Measurements from ENCODE around the gene ABCC1. TPM values are rescaled to one million over a fixed set of nuclear protein-coding genes. Genes with fewer than 3 reads are reported as not detected.

ABCC1 gene
- total RNA-seq, 1 experiment from 2014 or later, result 16.1 TPM

DNA sequence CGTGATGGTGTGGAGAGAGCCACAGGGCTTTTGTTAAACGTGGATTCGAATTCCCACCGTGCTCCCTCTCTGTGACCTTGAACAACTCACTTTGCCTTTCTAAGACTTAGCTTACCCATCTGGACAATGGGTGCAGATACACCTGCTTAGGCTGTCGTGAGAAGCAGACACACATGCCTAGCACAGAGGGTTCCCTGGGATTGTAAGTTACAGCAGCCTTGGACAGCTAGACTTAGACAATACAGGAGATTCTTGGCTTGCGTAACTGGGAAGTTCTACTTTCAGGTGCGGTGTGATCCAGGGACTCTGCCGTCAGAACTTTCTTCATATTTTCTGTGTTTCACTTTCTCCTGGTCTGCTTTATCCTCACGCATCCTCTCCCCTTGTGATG is 127.0 kb downstream of the ABCC1 start:
- Histone ChIP-seq H4K20me1 (ENCODE audit: low read length) (no peaks in the 10 kb centered on the region), H3K9ac (ENCODE audit: low read length) (no peak overlapping the region), H3K36me3 (ENCODE audit: low read depth, low read length) (peaks cover 3% of the 10 kb centered on the region; the same call in 1 of the 2 replicates), H3K4me1 (ENCODE audit: insufficient read depth, low read length) (no peaks in the 10 kb centered on the region), H3K4me2 (ENCODE audit: low read length) (no peak overlapping the region), H2AFZ (ENCODE audit: low read length) (no peak overlapping the region), H3F3A (ENCODE audit: low read length, unreplicated experiment) (no peaks in the 10 kb centered on the region), H3K79me2 (ENCODE audit: low read length) (no peaks in the 10 kb centered on the region), H3K27me3 (ENCODE audit: low read length) (no peaks in the 10 kb centered on the region), H3K9me3 (ENCODE audit: low read length) (no peaks in the 10 kb centered on the region), H3K4me3 (ENCODE audit: low read length) (no peak overlapping the region), H3K27ac (ENCODE audit: low read length) (no peak overlapping the region), H3K9me2 (replicated peaks; ENCODE audit: low read length) (no peaks in the 10 kb centered on the region)
- ChIA-PET POLR2A (ENCODE audit: unreplicated experiment) (interaction anchor here (0.6 kb wide), 1 partner anchor 19 kb away, joined by 6 read pairs; no protein-coding TSS in a partner anchor), CTCF (no interaction called here)
- intact Hi-C loops (cut with micrococcal nuclease), result no loop called here
- TF ChIP-seq EZH2 (IDR thresholded peaks at IDR 0.05; ENCODE audit: low read length, unreplicated experiment) (no peak), EZH2phosphoT487 (IDR thresholded peaks at IDR 0.05; ENCODE audit: borderline replicate concordance, low read length) (no peak)
- TF ChIP-seq, protein P1, sequence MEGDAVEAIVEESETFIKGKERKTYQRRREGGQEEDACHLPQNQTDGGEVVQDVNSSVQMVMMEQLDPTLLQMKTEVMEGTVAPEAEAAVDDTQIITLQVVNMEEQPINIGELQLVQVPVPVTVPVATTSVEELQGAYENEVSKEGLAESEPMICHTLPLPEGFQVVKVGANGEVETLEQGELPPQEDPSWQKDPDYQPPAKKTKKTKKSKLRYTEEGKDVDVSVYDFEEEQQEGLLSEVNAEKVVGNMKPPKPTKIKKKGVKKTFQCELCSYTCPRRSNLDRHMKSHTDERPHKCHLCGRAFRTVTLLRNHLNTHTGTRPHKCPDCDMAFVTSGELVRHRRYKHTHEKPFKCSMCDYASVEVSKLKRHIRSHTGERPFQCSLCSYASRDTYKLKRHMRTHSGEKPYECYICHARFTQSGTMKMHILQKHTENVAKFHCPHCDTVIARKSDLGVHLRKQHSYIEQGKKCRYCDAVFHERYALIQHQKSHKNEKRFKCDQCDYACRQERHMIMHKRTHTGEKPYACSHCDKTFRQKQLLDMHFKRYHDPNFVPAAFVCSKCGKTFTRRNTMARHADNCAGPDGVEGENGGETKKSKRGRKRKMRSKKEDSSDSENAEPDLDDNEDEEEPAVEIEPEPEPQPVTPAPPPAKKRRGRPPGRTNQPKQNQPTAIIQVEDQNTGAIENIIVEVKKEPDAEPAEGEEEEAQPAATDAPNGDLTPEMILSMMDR (conservative IDR thresholded peaks at IDR 0.05; ENCODE audit: low read depth, low read length), result no peak
- BruUV-seq (replicated peaks), result no TSS peak
- ATAC-seq, result no peak
- no peak for DNase-seq

DNA sequence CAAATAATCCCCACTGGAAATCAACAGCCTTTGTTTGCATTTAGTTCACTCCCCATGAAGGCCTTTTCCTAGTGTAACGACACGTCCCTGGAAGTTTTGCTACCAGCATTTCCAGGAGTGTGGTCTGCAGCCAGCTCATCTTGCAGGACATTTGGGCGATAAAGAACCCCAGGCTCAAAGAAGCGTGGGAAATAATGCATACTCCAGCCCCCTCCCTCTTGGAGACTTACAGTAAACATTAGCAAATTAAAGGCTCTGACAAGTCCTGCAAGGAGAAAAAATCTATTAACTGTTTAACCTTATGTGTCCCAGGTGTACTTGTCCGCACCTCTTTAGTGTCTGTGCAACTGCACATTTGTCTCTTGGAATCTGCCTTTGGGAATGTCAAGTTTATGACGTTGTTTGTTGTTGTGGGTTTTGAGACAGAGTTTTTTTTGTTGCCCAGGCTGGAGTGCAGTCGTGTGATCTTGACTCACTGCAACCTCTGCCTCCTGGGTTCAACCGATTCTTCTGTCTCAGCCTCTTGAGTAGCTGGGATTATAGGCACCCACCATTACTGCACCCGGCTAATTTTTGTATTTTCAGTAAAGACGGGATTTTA is 131.1 kb downstream of the ABCC1 start:
- H3K27me3 ChIP-seq (ENCODE audit: low read length), result no peaks in the 10 kb centered on the region
- H3K9me2 ChIP-seq (replicated peaks; ENCODE audit: low read length), result no peaks in the 10 kb centered on the region
- H3K4me1 ChIP-seq (ENCODE audit: insufficient read depth, low read length), result no peaks in the 10 kb centered on the region
- ATAC-seq (no peak), DNase-seq (no peak)
- H3K4me3 ChIP-seq (ENCODE audit: low read length), result no peak overlapping the region
- intact Hi-C loops (cut with micrococcal nuclease), result no loop called here
- ChIA-PET POLR2A (ENCODE audit: unreplicated experiment) (no interaction called here), CTCF (no interaction called here)
- TF ChIP-seq EZH2 (IDR thresholded peaks at IDR 0.05; ENCODE audit: low read length, unreplicated experiment) (no peak), EZH2phosphoT487 (IDR thresholded peaks at IDR 0.05; ENCODE audit: borderline replicate concordance, low read length) (no peak)
- TF ChIP-seq, protein P1 (conservative IDR thresholded peaks at IDR 0.05; ENCODE audit: low read depth, low read length), result no peak
- no peak overlapping the region for H3K4me2 ChIP-seq (ENCODE audit: low read length)
- no peak overlapping the region for H3K27ac ChIP-seq (ENCODE audit: low read length)
- no peaks in the 10 kb centered on the region for H3K79me2 ChIP-seq (ENCODE audit: low read length)
- H3F3A ChIP-seq (ENCODE audit: low read length, unreplicated experiment), result no peaks in the 10 kb centered on the region
- H4K20me1 ChIP-seq (ENCODE audit: low read length), result no peaks in the 10 kb centered on the region
- H2AFZ ChIP-seq (ENCODE audit: low read length), result no peak overlapping the region
- peaks cover 11% of the 10 kb centered on the region for H3K36me3 ChIP-seq (ENCODE audit: low read depth, low read length)
- no peak overlapping the region for H3K9ac ChIP-seq (ENCODE audit: low read length)
- no peaks in the 10 kb centered on the region for H3K9me3 ChIP-seq (ENCODE audit: low read length)
- no TSS peak for BruUV-seq (replicated peaks)

DNA sequence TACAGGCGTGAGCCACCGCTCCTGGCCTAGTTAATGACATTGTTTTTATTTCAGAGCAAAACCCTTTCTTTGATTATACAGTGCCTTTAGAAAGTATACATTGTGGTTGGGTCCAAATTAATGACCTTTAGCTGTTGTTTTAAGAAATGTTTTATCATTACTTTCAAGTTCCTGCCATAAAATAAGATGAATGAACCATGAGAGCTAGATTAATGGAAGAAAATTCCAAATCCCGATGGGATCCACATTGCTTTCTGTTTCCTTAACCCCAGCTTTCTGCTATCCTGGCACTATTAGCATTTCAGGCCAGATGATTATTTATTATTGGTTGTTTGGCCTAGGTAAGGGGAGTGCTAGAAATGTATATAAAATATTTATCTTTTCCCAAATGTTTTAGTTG is 131.7 kb downstream of the ABCC1 start:
- no peaks in the 10 kb centered on the region for H3K9me2 ChIP-seq (replicated peaks; ENCODE audit: low read length)
- H3K36me3 ChIP-seq (ENCODE audit: low read depth, low read length), result peaks cover 11% of the 10 kb centered on the region
- no peaks in the 10 kb centered on the region for H3K27me3 ChIP-seq (ENCODE audit: low read length)
- TF ChIP-seq, protein P1 (conservative IDR thresholded peaks at IDR 0.05; ENCODE audit: low read depth, low read length), result no peak
- TF ChIP-seq EZH2phosphoT487 (IDR thresholded peaks at IDR 0.05; ENCODE audit: borderline replicate concordance, low read length) (no peak), EZH2 (IDR thresholded peaks at IDR 0.05; ENCODE audit: low read length, unreplicated experiment) (no peak)
- no peaks in the 10 kb centered on the region for H3K9me3 ChIP-seq (ENCODE audit: low read length)
- no peaks in the 10 kb centered on the region for H3F3A ChIP-seq (ENCODE audit: low read length, unreplicated experiment)
- ChIA-PET CTCF (no interaction called here), POLR2A (ENCODE audit: unreplicated experiment) (no interaction called here)
- intact Hi-C loops (cut with micrococcal nuclease), result no loop called here
- no peak overlapping the region for H3K27ac ChIP-seq (ENCODE audit: low read length)
- no peaks in the 10 kb centered on the region for H3K79me2 ChIP-seq (ENCODE audit: low read length)
- no TSS peak for BruUV-seq (replicated peaks)
- no peaks in the 10 kb centered on the region for H3K4me1 ChIP-seq (ENCODE audit: insufficient read depth, low read length)
- ATAC-seq (no peak), DNase-seq (no peak)
- H2AFZ ChIP-seq (ENCODE audit: low read length), result no peak overlapping the region
- no peak overlapping the region for H3K9ac ChIP-seq (ENCODE audit: low read length)
- no peak overlapping the region for H3K4me2 ChIP-seq (ENCODE audit: low read length)
- H3K4me3 ChIP-seq (ENCODE audit: low read length), result no peak overlapping the region
- no peaks in the 10 kb centered on the region for H4K20me1 ChIP-seq (ENCODE audit: low read length)

Measured in PC-3 (cell line).